HUES48 (cell line): ENCODE measurements around the gene GSTA2.
"Not testable (repeated sequence)": the region's sequence is repeated elsewhere in the genome, so short reads cannot be mapped to it uniquely, and the experiment has no call there.

Experiments
- H3K27ac ChIP-seq: one replicate; pipeline ENCODE4 v1.7.0; 2013; ENCODE audit warnings: low read depth, low read length, inconsistent platforms
- H3K27me3 ChIP-seq: 2 replicates; pipeline ENCODE4 v1.6.1; 2013; ENCODE audit warnings: mild to moderate bottlenecking, low read length; ENCODE audit not compliant: control insufficient read depth, insufficient read depth
- H3K36me3 ChIP-seq: 2 replicates; pipeline ENCODE4 v1.6.1; 2013; ENCODE audit warnings: low read length; ENCODE audit not compliant: control insufficient read depth, insufficient read depth
- H3K4me1 ChIP-seq: 2 replicates; pipeline ENCODE4 v1.6.1; 2013; ENCODE audit warnings: mild to moderate bottlenecking, low read length; ENCODE audit not compliant: control insufficient read depth, insufficient read depth
- H3K4me3 ChIP-seq: 2 replicates; pipeline ENCODE4 v1.5.1; 2013; ENCODE audit warnings: mild to moderate bottlenecking, low read depth, low read length
- H3K9ac ChIP-seq: 2 replicates; pipeline ENCODE4 v1.6.1; 2013; ENCODE audit warnings: mild to moderate bottlenecking, low read depth, low read length, moderate library complexity
- H3K9me3 ChIP-seq: 2 replicates; pipeline ENCODE4 v1.6.1; 2013; ENCODE audit warnings: low read length; ENCODE audit not compliant: control insufficient read depth, insufficient read depth

Gene GSTA2

GRCh38 chr6:52759085-52759484, 4.2 kb downstream of the GSTA2 start:
- Histone ChIP-seq H3K27ac (no peak overlapping the region), H3K27me3 (no peaks in the 10 kb centered on the region), H3K4me3 (no peak overlapping the region), H3K9ac (no peak overlapping the region), H3K9me3 (no peaks in the 10 kb centered on the region), H3K36me3 (no peaks in the 10 kb centered on the region), H3K4me1 (no peaks in the 10 kb centered on the region)

GRCh38 chr6:52757651-52758338, 5.5 kb downstream of the GSTA2 start:
- H3K4me1 ChIP-seq, H3K27me3 ChIP-seq, H3K27ac ChIP-seq, H3K9me3 ChIP-seq, H3K36me3 ChIP-seq, H3K4me3 ChIP-seq, H3K9ac ChIP-seq: not testable (repeated sequence)

- Histone ChIP-seq H3K9me3 (peaks cover 9% of the 10 kb centered on the region), H3K27me3 (no peaks in the 10 kb centered on the region), H3K4me1 (peaks cover 5% of the 10 kb centered on the region; the same call in 1 of the 2 replicates), H3K27ac (no peak overlapping the region), H3K36me3 (no peaks in the 10 kb centered on the region), H3K4me3 (no peak overlapping the region), H3K9ac (no peak overlapping the region)
Measured at GRCh38 chr6:52754443-52754842, 8.8 kb downstream of the GSTA2 start.

- H3K9ac ChIP-seq, H3K27ac ChIP-seq, H3K27me3 ChIP-seq, H3K36me3 ChIP-seq, H3K4me1 ChIP-seq, H3K9me3 ChIP-seq, H3K4me3 ChIP-seq: not testable (repeated sequence)
Measured at GRCh38 chr6:52753137-52753536, 10.1 kb downstream of the GSTA2 start.

GRCh38 chr6:52752310-52752709, 11.0 kb downstream of the GSTA2 start:
- no peak overlapping the region for H3K9ac ChIP-seq
- no peak overlapping the region for H3K4me3 ChIP-seq
- no peaks in the 10 kb centered on the region for H3K36me3 ChIP-seq
- H3K27ac ChIP-seq: no peak overlapping the region
- H3K4me1 ChIP-seq: peaks cover 5% of the 10 kb centered on the region; the same call in 1 of the 2 replicates
- peaks cover 9% of the 10 kb centered on the region for H3K9me3 ChIP-seq
- H3K27me3 ChIP-seq: no peaks in the 10 kb centered on the region

GRCh38 chr6:52749556-52750152, 13.6 kb downstream of the GSTA2 start:
- Histone ChIP-seq H3K9ac (no peak overlapping the region), H3K4me1 (peaks cover 5% of the 10 kb centered on the region; the same call in 1 of the 2 replicates), H3K4me3 (no peak overlapping the region), H3K36me3 (no peaks in the 10 kb centered on the region), H3K27ac (no peak overlapping the region), H3K27me3 (no peaks in the 10 kb centered on the region), H3K9me3 (peaks cover 9% of the 10 kb centered on the region)

GRCh38 chr6:52747301-52747700, 16.0 kb downstream of the GSTA2 start:
- not testable (repeated sequence) for H3K9me3 ChIP-seq, H3K4me1 ChIP-seq, H3K4me3 ChIP-seq, H3K27me3 ChIP-seq, H3K27ac ChIP-seq, H3K9ac ChIP-seq, H3K36me3 ChIP-seq

GRCh38 chr6:52746213-52746612, 17.1 kb downstream of the GSTA2 start:
- peaks cover 3% of the 10 kb centered on the region; the same call in 1 of the 2 replicates for H3K9me3 ChIP-seq
- H3K27me3 ChIP-seq: no peaks in the 10 kb centered on the region
- no peaks in the 10 kb centered on the region for H3K36me3 ChIP-seq
- H3K4me1 ChIP-seq: peaks cover 5% of the 10 kb centered on the region; the same call in 1 of the 2 replicates
- H3K27ac ChIP-seq: no peak overlapping the region
- H3K4me3 ChIP-seq: no peak overlapping the region
- no peak overlapping the region for H3K9ac ChIP-seq

- Histone ChIP-seq H3K9me3 (no peaks in the 10 kb centered on the region), H3K27ac (no peak overlapping the region), H3K4me3 (no peak overlapping the region), H3K9ac (no peak overlapping the region), H3K4me1 (peaks cover 5% of the 10 kb centered on the region; the same call in 1 of the 2 replicates), H3K36me3 (no peaks in the 10 kb centered on the region), H3K27me3 (no peaks in the 10 kb centered on the region)
Measured at GRCh38 chr6:52745764-52746201, 17.5 kb downstream of the GSTA2 start.

GRCh38 chr6:52741872-52742271, 21.4 kb downstream of the GSTA2 start:
- Histone ChIP-seq H3K9ac (no peak overlapping the region), H3K9me3 (no peaks in the 10 kb centered on the region), H3K27ac (no peak overlapping the region), H3K4me1 (no peaks in the 10 kb centered on the region), H3K36me3 (no peaks in the 10 kb centered on the region), H3K4me3 (no peak overlapping the region), H3K27me3 (no peaks in the 10 kb centered on the region)

- H3K4me3 ChIP-seq: no peak overlapping the region
- no peak overlapping the region for H3K27ac ChIP-seq
- no peak overlapping the region for H3K9ac ChIP-seq
- peaks cover 11% of the 10 kb centered on the region for H3K4me1 ChIP-seq
- no peaks in the 10 kb centered on the region for H3K9me3 ChIP-seq
- no peaks in the 10 kb centered on the region for H3K27me3 ChIP-seq
- H3K36me3 ChIP-seq: no peaks in the 10 kb centered on the region
Measured at GRCh38 chr6:52739627-52740026, 23.6 kb downstream of the GSTA2 start.
